GM20000 (cell line): ENCODE results near the gene PTP4A1.
"Not testable (repeated sequence)": the region's sequence is repeated elsewhere in the genome, so short reads cannot be mapped to it uniquely, and the experiment has no call there.

Source experiments
- DNase-seq: peaks from one replicate; pipeline ENCODE4 v3.0.0; 2012; ENCODE audit warnings: low spot score
- CTCF ChIP-seq: IDR thresholded peaks from 2 replicates; pipeline ENCODE4 v1.5.1; 2012; ENCODE audit warnings: mild to moderate bottlenecking, control low read depth; ENCODE audit errors: extremely low read depth, missing control alignments

Gene PTP4A1

GRCh38 chr6:63572044-63572746 lies at the start of gene PTP4A1, which contains the start of gene LOC128125822:
PTP4A1 (plus strand) TSS chr6:63572480; CDS start chr6:63576881, 4,401 bp downstream.
LOC128125822 (plus strand) TSS chr6:63572480.
- TF ChIP-seq CTCF, result no peak
- DNase-seq, result peak; percentile 96

GRCh38 chr6:63522911-63523287 lies 49.4 kb upstream of the PTP4A1 start:
- not testable (repeated sequence) for DNase-seq

GRCh38 chr6:63523630-63524029 lies 48.6 kb upstream of the PTP4A1 start:
- no peak for DNase-seq
- TF ChIP-seq CTCF, result no peak

- no peak for DNase-seq
- TF ChIP-seq CTCF, result no peak
These were observed 46.9 kb upstream of the PTP4A1 start for GRCh38 chr6:63525186-63525878.

GRCh38 chr6:63526931-63527330 lies 45.3 kb upstream of the PTP4A1 start:
- TF ChIP-seq CTCF, result no peak
- DNase-seq, result no peak

- no peak for DNase-seq
These were observed 44.4 kb upstream of the PTP4A1 start for GRCh38 chr6:63527658-63528514.

GRCh38 chr6:63529498-63529897 lies 42.8 kb upstream of the PTP4A1 start:
- DNase-seq, result no peak
- TF ChIP-seq CTCF, result no peak

More at GRCh38 chr6:63527658-63528514, 44.4 kb upstream of the PTP4A1 start:
- no peak for TF ChIP-seq CTCF
